GM12878 (cell line): Measurements from ENCODE around the gene P4HTM. TPM values are rescaled to one million over a fixed set of nuclear protein-coding genes. Genes with fewer than 3 reads are reported as not detected.

Experiments
- BCL11A ChIP-seq: IDR thresholded peaks from 2 replicates; pipeline ENCODE4 v1.6.1; 2011; ENCODE audit warnings: low read depth, low read length
- CBFB ChIP-seq: IDR thresholded peaks from 2 replicates; pipeline ENCODE4 v1.6.1; 2016; ENCODE audit warnings: antibody characterized with exemption, low read depth
- ETV6 ChIP-seq, 2 experiments: fragments of 450-650 bp in 1 of 2; IDR thresholded peaks in 1 of 2; conservative IDR thresholded peaks in 1 of 2; 2 replicates each; pipeline ENCODE4 v1.6.1; 2014; ENCODE audit warnings: antibody characterized with exemption in 1 of 2, borderline replicate concordance in 1 of 2, low read depth in 1 of 2, mild to moderate bottlenecking in 1 of 2, moderate library complexity in 1 of 2
- HDAC2 ChIP-seq: fragments of 200-600 bp; sonication (generic); IDR thresholded peaks from 2 replicates; pipeline ENCODE4 v1.6.1; 2017
- KAT2A ChIP-seq: conservative IDR thresholded peaks from 2 replicates; pipeline ENCODE4 v1.6.1; 2011; ENCODE audit warnings: low read depth, low read length; ENCODE audit not compliant: control insufficient read depth
- KDM1A ChIP-seq: fragments of 200-600 bp; sonication (generic); IDR thresholded peaks from 2 replicates; pipeline ENCODE4 v1.6.1; 2016; ENCODE audit warnings: borderline replicate concordance
- NKRF ChIP-seq: fragments of 450-650 bp; conservative IDR thresholded peaks from 2 replicates; pipeline ENCODE4 v1.6.1; 2017; ENCODE audit warnings: mild to moderate bottlenecking, moderate library complexity
- RCOR1 ChIP-seq: conservative IDR thresholded peaks from 2 replicates; pipeline ENCODE4 v1.6.1; 2012; ENCODE audit warnings: low read depth, low read length, improper control_type of control experiment
- SMAD1 ChIP-seq: fragments of 450-650 bp; IDR thresholded peaks from 2 replicates; pipeline ENCODE4 v1.6.1; 2018; ENCODE audit warnings: mild to moderate bottlenecking, low read depth; ENCODE audit not compliant: partially characterized antibody
- SMAD5 ChIP-seq: IDR thresholded peaks from 2 replicates; pipeline ENCODE4 v1.6.1; 2016; ENCODE audit warnings: antibody characterized with exemption, low read depth
- SREBF1 ChIP-seq: IDR thresholded peaks from 2 replicates; pipeline ENCODE4 v1.6.1; 2012; ENCODE audit warnings: mild to moderate bottlenecking, low read length
- STAT3 ChIP-seq: IDR thresholded peaks from 2 replicates; pipeline ENCODE4 v1.6.1; 2011; ENCODE audit warnings: low read depth, low read length, improper control_type of control experiment
- WRNIP1 ChIP-seq: IDR thresholded peaks from 2 replicates; pipeline ENCODE4 v1.6.1; 2011; ENCODE audit warnings: low read depth, low read length, improper control_type of control experiment, borderline replicate concordance
- YY1 ChIP-seq: IDR thresholded peaks from 2 replicates; pipeline ENCODE4 v1.6.1; 2011; ENCODE audit warnings: low read depth, mild to moderate bottlenecking, low read length
- polyA plus RNA-seq, 11 experiments: library from polyadenylated mRNA; depleted of rRNA in 4 of 11; unstranded in 6 of 11; stranded (reverse) in 5 of 11; fragments of >200 nt; fragmentation: Nextera tagmentation in 4 of 11; fragmentation: Illumina TruSeq in 1 of 11; extraction: Ambion mirVana in 4 of 11; extraction: Trizol in 1 of 11; gene quantifications; 1 replicate in 1 of 11; 2 replicates in 10 of 11; pipeline versions ENCODE4 v1.2.1 to v1.2.3, GENCODE V29; 2011 to 2016; ENCODE audit warnings: inconsistent platforms in 2 of 11, missing spikeins in 2 of 11, low read depth in 1 of 11
- total RNA-seq, 4 experiments: library from RNA; depleted of rRNA in 3 of 4; stranded (reverse); fragments of >200 nt in 3 of 4; fragmentation: Illumina TruSeq in 1 of 4; extraction: Trizol in 1 of 4; gene quantifications; 2 replicates each; pipeline versions ENCODE4 v1.2.1 to v1.2.3, GENCODE V29; 2013 to 2021
- TF ChIP-seq, protein P1 (sequence below): fragments of 450-650 bp; formaldehyde crosslinking; IDR thresholded peaks from 2 replicates; pipeline ENCODE4 v1.4.0; 2020; ENCODE audit warnings: mild to moderate bottlenecking, moderate library complexity
- TF ChIP-seq, protein P2 (sequence below): fragments of 450-650 bp; IDR thresholded peaks from 2 replicates; pipeline ENCODE4 v1.6.1; 2017; ENCODE audit warnings: mild to moderate bottlenecking, moderate library complexity

P4HTM gene
- total and polyA plus RNA-seq, 10 of the 15 experiments (the other 5 are each of a cell fraction or from before 2014, with no cell fraction given) = 0.76 to 28.8 (median 22.9) TPM

- no peak for TF ChIP-seq RCOR1
- no peak for TF ChIP-seq CBFB
- TF ChIP-seq, protein P1, sequence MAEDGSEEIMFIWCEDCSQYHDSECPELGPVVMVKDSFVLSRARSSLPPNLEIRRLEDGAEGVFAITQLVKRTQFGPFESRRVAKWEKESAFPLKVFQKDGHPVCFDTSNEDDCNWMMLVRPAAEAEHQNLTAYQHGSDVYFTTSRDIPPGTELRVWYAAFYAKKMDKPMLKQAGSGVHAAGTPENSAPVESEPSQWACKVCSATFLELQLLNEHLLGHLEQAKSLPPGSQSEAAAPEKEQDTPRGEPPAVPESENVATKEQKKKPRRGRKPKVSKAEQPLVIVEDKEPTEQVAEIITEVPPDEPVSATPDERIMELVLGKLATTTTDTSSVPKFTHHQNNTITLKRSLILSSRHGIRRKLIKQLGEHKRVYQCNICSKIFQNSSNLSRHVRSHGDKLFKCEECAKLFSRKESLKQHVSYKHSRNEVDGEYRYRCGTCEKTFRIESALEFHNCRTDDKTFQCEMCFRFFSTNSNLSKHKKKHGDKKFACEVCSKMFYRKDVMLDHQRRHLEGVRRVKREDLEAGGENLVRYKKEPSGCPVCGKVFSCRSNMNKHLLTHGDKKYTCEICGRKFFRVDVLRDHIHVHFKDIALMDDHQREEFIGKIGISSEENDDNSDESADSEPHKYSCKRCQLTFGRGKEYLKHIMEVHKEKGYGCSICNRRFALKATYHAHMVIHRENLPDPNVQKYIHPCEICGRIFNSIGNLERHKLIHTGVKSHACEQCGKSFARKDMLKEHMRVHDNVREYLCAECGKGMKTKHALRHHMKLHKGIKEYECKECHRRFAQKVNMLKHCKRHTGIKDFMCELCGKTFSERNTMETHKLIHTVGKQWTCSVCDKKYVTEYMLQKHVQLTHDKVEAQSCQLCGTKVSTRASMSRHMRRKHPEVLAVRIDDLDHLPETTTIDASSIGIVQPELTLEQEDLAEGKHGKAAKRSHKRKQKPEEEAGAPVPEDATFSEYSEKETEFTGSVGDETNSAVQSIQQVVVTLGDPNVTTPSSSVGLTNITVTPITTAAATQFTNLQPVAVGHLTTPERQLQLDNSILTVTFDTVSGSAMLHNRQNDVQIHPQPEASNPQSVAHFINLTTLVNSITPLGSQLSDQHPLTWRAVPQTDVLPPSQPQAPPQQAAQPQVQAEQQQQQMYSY (CRISPR knock-in tag) = no peak
- 0 out of 2 replicates have a peak, but pooled peaks have one; percentile 77 for TF ChIP-seq WRNIP1
- no peak for TF ChIP-seq BCL11A
- TF ChIP-seq KAT2A = no peak
- 0 out of 2 replicates have a peak, but pooled peaks have one; percentile 18 for TF ChIP-seq SMAD5
- TF ChIP-seq, protein P2, sequence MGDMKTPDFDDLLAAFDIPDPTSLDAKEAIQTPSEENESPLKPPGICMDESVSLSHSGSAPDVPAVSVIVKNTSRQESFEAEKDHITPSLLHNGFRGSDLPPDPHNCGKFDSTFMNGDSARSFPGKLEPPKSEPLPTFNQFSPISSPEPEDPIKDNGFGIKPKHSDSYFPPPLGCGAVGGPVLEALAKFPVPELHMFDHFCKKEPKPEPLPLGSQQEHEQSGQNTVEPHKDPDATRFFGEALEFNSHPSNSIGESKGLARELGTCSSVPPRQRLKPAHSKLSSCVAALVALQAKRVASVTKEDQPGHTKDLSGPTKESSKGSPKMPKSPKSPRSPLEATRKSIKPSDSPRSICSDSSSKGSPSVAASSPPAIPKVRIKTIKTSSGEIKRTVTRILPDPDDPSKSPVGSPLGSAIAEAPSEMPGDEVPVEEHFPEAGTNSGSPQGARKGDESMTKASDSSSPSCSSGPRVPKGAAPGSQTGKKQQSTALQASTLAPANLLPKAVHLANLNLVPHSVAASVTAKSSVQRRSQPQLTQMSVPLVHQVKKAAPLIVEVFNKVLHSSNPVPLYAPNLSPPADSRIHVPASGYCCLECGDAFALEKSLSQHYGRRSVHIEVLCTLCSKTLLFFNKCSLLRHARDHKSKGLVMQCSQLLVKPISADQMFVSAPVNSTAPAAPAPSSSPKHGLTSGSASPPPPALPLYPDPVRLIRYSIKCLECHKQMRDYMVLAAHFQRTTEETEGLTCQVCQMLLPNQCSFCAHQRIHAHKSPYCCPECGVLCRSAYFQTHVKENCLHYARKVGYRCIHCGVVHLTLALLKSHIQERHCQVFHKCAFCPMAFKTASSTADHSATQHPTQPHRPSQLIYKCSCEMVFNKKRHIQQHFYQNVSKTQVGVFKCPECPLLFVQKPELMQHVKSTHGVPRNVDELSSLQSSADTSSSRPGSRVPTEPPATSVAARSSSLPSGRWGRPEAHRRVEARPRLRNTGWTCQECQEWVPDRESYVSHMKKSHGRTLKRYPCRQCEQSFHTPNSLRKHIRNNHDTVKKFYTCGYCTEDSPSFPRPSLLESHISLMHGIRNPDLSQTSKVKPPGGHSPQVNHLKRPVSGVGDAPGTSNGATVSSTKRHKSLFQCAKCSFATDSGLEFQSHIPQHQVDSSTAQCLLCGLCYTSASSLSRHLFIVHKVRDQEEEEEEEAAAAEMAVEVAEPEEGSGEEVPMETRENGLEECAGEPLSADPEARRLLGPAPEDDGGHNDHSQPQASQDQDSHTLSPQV = no peak
- no peak for TF ChIP-seq SMAD1
- no peak for TF ChIP-seq STAT3
- no peak for TF ChIP-seq YY1
- no peak for TF ChIP-seq NKRF
- TF ChIP-seq HDAC2 = no peak
- TF ChIP-seq SREBF1 = no peak
- no peak for TF ChIP-seq ETV6 (conservative IDR thresholded peaks at IDR 0.05 in 1 of 2, IDR thresholded peaks at IDR 0.05 in 1 of 2; ENCODE audit: borderline replicate concordance in 1 of 2, low read depth in 1 of 2)
- no peak for TF ChIP-seq KDM1A
These were observed 29.9 kb downstream of the P4HTM start (continued) for GRCh38 chr3:49019941-49020329.
